GM19238 (cell line): Measurements from ENCODE around the gene RTN1.
"Not testable (repeated sequence)": the region's sequence is repeated elsewhere in the genome, so short reads cannot be mapped to it uniquely, and the experiment has no call there.

ENCODE experiments used
- DNase-seq: peaks from one replicate; pipeline ENCODE4 v3.0.0; 2011; ENCODE audit warnings: low spot score; ENCODE audit not compliant: insufficient read length

RTN1 gene

GRCh38 chr14:59707778-59708561, 162.6 kb downstream of the RTN1 start:
- DNase-seq, result no peak

GRCh38 chr14:59705866-59706265, 164.7 kb downstream of the RTN1 start:
- no peak for DNase-seq

GRCh38 chr14:59705245-59705644, 165.3 kb downstream of the RTN1 start:
- DNase-seq, result no peak

GRCh38 chr14:59704054-59704645, 166.4 kb downstream of the RTN1 start:
- no peak for DNase-seq

GRCh38 chr14:59699442-59699841, 171.1 kb downstream of the RTN1 start:
- DNase-seq, result no peak

GRCh38 chr14:59698793-59699192, 171.8 kb downstream of the RTN1 start:
- no peak for DNase-seq

GRCh38 chr14:59695198-59695597, 175.4 kb downstream of the RTN1 start:
- no peak for DNase-seq

GRCh38 chr14:59691266-59691665, 179.3 kb downstream of the RTN1 start:
- no peak for DNase-seq

GRCh38 chr14:59690426-59690825, 180.2 kb downstream of the RTN1 start:
- DNase-seq, result no peak

GRCh38 chr14:59688224-59689170, 182.1 kb downstream of the RTN1 start:
- peak; percentile 15 for DNase-seq

GRCh38 chr14:59687663-59688062, 182.9 kb downstream of the RTN1 start:
- no peak for DNase-seq

- DNase-seq, result no peak
Observed at GRCh38 chr14:59679872-59680271, 190.7 kb downstream of the RTN1 start.

GRCh38 chr14:59678352-59678751, 192.2 kb downstream of the RTN1 start:
- DNase-seq, result no peak

- no peak for DNase-seq
Observed at GRCh38 chr14:59677771-59678231, 192.8 kb downstream of the RTN1 start.

GRCh38 chr14:59675394-59675793, 195.2 kb downstream of the RTN1 start:
- DNase-seq, result no peak

GRCh38 chr14:59664741-59665140, 205.8 kb downstream of the RTN1 start:
- no peak for DNase-seq

GRCh38 chr14:59657769-59658168, 212.8 kb downstream of the RTN1 start:
- DNase-seq, result no peak

GRCh38 chr14:59656473-59656872, 214.1 kb downstream of the RTN1 start:
- no peak for DNase-seq

GRCh38 chr14:59654131-59654530, 216.4 kb downstream of the RTN1 start:
- not testable (repeated sequence) for DNase-seq

- not testable (repeated sequence) for DNase-seq
Observed at GRCh38 chr14:59646832-59647231, 223.7 kb downstream of the RTN1 start.

GRCh38 chr14:59638885-59639284, 231.7 kb downstream of the RTN1 start:
- DNase-seq, result no peak

GRCh38 chr14:59634617-59635016, 236.0 kb downstream of the RTN1 start:
- DNase-seq, result no peak
